Gastroesophageal sphincter (tissue), 3 donors: ENCODE measurements around the gene CC2D1A.

ENCODE experiments used
- EP300 ChIP-seq: sonication (generic); formaldehyde crosslinking; IDR thresholded peaks from one replicate; pipeline ENCODE4 v1.6.1; 2017; ENCODE audit warnings: antibody characterized with exemption, mild to moderate bottlenecking
- POLR2A ChIP-seq, 2 donors: fragments of 450-650 bp; IDR thresholded peaks; one replicate each; pipeline ENCODE4 v1.6.1; 2017; ENCODE audit warnings: antibody characterized with exemption in 2 of 2, mild to moderate bottlenecking in 2 of 2, moderate library complexity in 1 of 2
- POLR2AphosphoS5 ChIP-seq: sonication (generic); formaldehyde crosslinking; IDR thresholded peaks from one replicate; pipeline ENCODE4 v1.6.1; 2017; ENCODE audit warnings: antibody characterized with exemption
- TF ChIP-seq, protein P1 (sequence below), 4 experiments: fragments of 200-600 bp in 2 of 4; fragments of 450-650 bp in 2 of 4; sonication (generic) in 1 of 4; IDR thresholded peaks; one replicate each; pipeline ENCODE4 v1.5.1; 2017 to 2019; ENCODE audit warnings: antibody characterized with exemption in 4 of 4, mild to moderate bottlenecking in 2 of 4, moderate library complexity in 2 of 4

DNA sequence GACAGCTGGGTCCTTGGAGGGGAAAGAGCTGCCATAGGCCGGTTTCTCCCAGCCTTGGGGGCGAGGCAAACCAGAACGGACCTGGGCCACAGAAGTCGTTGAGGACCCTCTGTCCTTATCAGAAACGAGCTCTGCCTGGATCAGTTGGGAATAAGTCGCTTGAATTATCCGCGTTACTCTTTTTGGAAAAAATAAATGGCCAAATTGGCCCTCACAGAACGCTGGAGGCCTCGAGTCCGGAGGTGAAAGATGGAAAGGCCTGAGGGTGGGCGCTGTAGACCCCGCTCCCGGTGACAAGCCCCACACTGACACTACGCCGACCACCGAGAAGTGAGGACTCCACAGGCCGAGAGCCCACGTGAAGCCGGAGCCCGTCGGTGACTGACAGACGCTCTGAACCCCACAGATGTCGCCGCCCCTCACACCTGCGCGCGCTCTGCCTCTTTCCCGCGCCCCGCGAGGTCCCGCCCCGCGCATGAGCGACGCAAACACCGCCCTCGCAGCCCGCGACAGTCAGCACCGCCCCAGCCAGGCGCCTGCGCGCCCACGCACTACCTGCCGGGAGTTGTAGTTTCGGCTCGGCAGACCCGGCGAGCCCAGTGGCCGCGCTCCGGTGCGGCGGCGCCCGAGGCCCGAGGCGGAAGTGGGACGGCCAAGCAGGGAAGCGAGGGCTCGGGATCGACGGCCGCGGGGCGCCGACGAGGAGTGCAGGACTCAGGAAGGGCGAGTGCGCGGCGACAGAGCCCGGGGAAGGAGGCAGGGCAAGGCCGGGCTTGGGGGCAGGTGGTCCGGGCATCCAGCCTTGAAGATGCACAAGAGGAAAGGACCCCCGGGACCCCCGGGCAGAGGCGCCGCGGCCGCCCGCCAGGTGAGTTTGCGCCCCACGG is at the start of gene CC2D1A, which contains the start of gene BRME1:
- TF ChIP-seq, protein P1, sequence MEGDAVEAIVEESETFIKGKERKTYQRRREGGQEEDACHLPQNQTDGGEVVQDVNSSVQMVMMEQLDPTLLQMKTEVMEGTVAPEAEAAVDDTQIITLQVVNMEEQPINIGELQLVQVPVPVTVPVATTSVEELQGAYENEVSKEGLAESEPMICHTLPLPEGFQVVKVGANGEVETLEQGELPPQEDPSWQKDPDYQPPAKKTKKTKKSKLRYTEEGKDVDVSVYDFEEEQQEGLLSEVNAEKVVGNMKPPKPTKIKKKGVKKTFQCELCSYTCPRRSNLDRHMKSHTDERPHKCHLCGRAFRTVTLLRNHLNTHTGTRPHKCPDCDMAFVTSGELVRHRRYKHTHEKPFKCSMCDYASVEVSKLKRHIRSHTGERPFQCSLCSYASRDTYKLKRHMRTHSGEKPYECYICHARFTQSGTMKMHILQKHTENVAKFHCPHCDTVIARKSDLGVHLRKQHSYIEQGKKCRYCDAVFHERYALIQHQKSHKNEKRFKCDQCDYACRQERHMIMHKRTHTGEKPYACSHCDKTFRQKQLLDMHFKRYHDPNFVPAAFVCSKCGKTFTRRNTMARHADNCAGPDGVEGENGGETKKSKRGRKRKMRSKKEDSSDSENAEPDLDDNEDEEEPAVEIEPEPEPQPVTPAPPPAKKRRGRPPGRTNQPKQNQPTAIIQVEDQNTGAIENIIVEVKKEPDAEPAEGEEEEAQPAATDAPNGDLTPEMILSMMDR (IDR thresholded peaks at IDR 0.05) = peak in 3 of 4 experiments; percentile 20 to 22 (median 20)
- TF ChIP-seq POLR2A (IDR thresholded peaks at IDR 0.05) (peak; percentile 40 to 62), POLR2AphosphoS5 (peak; percentile 55), EP300 (no peak)
